ENCODE measurements around the gene CCR6. TPM values are rescaled to one million over a fixed set of nuclear protein-coding genes. Genes with fewer than 3 reads are reported as not detected.
"Not testable (repeated sequence)": the region's sequence is repeated elsewhere in the genome, so short reads cannot be mapped to it uniquely, and the experiment has no call there.

CCR6 gene
- 1 to 10 TPM; 1.7 to 8.8 (median 5.1) TPM for total RNA-seq

DNA sequence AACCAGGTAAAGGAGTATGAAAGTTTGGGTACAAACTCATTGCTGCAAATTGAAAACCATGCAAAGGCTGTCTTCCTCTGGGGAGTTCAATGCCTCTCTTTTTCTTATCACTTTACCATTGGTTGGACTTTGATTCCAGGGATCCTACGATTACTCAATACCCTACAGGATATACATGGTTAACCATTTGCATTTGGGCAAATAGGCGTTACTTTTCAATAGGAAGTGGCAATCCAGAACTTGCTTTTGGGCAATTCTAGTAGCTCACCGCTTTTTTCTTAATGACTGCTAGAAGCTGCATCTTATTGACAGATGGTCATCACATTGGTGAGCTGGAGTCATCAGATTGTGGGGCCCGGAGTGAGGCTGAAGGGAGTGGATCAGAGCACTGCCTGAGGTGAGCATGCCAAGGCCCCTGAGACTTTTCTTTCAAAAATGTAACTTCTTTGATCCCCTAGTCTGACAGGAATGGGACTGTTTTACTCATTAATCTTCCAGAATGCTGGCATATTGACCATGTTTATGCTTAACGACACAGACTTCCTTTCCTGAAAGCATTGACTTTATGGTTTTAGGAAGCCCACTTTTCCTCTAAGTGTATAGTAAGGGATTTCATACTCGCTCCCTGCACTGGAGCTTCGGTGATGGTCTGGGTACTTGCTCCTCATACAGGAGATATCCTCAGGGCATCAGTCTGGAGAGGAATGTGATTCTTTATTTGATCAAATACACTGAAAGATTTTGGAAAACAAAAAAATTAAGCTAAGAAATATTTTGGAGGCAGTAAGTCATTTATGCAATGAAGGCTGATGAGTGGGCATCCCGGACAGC, at the start of gene CCR6:
CCR6 (plus strand) TSS at position 270 of the 831 bp plus-strand sequence. CDS start 13,039 bp downstream, outside the sequence.
- Mint-ChIP-seq H3K9me3 (no peaks in the 10 kb centered on the region), H3K4me3 (peak within 1 kb of the TSS; percentile 62), H3K4me1 (ENCODE audit: low read depth) (peaks cover 63% of the 10 kb centered on the region), H3K36me3 (ENCODE audit: insufficient read depth) (peaks cover under 1% of the 10 kb centered on the region), H3K27me3 (ENCODE audit: low read depth) (no peaks in the 10 kb centered on the region)
- DNase-seq (no peak), ATAC-seq (no peak)

DNA sequence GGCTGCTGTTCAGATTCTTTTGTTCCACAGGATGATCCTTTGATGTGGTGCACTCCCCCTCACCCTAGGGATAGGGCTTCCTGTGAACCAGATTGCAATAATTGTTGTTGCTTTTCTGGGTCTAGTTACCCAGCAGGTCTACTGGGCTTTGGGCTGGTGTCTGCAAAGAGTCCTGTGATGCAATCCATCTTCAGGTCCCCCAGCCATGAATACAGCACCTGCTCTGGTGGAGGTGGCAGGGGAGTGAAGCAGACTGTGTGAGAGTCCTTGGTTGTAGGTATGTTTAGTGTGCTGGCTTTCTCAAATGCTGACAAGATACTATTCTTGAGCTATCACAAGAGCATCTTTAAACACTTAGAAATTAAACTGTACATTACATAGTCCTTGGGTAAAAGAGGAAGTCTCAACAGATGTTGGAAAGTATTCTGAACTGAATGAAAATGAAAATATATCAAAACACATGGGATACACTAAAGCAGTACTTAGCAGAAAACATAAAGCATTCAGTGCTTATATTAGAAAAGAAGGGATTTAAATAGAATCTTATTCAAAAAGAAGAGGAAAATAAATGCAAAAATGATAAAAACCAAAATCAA, 49.1 kb upstream of the CCR6 start:
- Mint-ChIP-seq H3K4me1 (ENCODE audit: low read depth) (peaks cover 14% of the 10 kb centered on the region), H3K27me3 (ENCODE audit: low read depth) (peaks cover 2% of the 10 kb centered on the region), H3K36me3 (ENCODE audit: insufficient read depth) (peaks cover 5% of the 10 kb centered on the region), H3K4me3 (no peak overlapping the region), H3K9me3 (peaks cover 19% of the 10 kb centered on the region)
- ATAC-seq (no peak), DNase-seq (no peak)

- H3K9me3 Mint-ChIP-seq = peaks cover 1% of the 10 kb centered on the region
- H3K36me3 Mint-ChIP-seq (ENCODE audit: insufficient read depth) = no peaks in the 10 kb centered on the region
- no peak overlapping the region for H3K4me3 Mint-ChIP-seq
- ATAC-seq (no peak), DNase-seq (no peak)
- H3K27me3 Mint-ChIP-seq (ENCODE audit: low read depth) = no peaks in the 10 kb centered on the region
- peaks cover 32% of the 10 kb centered on the region for H3K4me1 Mint-ChIP-seq (ENCODE audit: low read depth)
These were observed 45.5 kb upstream of the CCR6 start for GRCh38 chr6:167077241-167077932.

DNA sequence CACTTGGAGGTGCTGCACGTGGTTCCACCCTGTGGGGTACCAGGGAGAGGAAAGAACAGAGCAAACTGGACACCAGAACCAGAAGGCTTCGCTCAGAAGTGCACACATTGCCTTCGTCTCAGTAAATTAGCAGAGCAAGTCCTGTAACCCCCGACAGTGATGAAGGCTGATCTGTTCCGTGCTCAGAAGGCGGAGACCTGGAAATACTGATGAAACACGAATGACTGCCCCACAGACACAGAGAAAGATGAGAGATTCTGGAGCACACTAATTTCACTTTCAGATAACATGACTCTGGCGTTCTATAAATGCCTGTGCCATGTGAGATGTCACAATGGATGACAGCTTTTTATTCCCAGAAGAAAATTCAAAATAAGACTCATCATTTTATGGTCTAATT, 44.2 kb upstream of the CCR6 start:
- Mint-ChIP-seq H3K9me3 (no peaks in the 10 kb centered on the region), H3K4me1 (ENCODE audit: low read depth) (peaks cover 27% of the 10 kb centered on the region), H3K4me3 (no peak overlapping the region), H3K36me3 (ENCODE audit: insufficient read depth) (no peaks in the 10 kb centered on the region), H3K27me3 (ENCODE audit: low read depth) (no peaks in the 10 kb centered on the region)
- DNase-seq = no peak
- ATAC-seq = peak; percentile 47 to 49

- DNase-seq (peak; percentile 39), ATAC-seq (peak; percentile 93 to 94)
- peak overlapping the region; percentile 27 for H3K4me3 Mint-ChIP-seq
- H3K36me3 Mint-ChIP-seq (ENCODE audit: insufficient read depth) = no peaks in the 10 kb centered on the region
- H3K4me1 Mint-ChIP-seq (ENCODE audit: low read depth) = peaks cover 26% of the 10 kb centered on the region
- no peaks in the 10 kb centered on the region for H3K27me3 Mint-ChIP-seq (ENCODE audit: low read depth)
- no peaks in the 10 kb centered on the region for H3K9me3 Mint-ChIP-seq
These were observed 43.0 kb upstream of the CCR6 start for GRCh38 chr6:167079853-167080297.

GRCh38 chr6:167087857-167088354, 35.0 kb upstream of the CCR6 start:
- Mint-ChIP-seq H3K4me3 (no peak overlapping the region), H3K36me3 (ENCODE audit: insufficient read depth) (peaks cover 3% of the 10 kb centered on the region), H3K9me3 (peaks cover 14% of the 10 kb centered on the region), H3K27me3 (ENCODE audit: low read depth) (no peaks in the 10 kb centered on the region), H3K4me1 (ENCODE audit: low read depth) (peaks cover 31% of the 10 kb centered on the region)
- no peak for ATAC-seq
- DNase-seq = no peak

DNA sequence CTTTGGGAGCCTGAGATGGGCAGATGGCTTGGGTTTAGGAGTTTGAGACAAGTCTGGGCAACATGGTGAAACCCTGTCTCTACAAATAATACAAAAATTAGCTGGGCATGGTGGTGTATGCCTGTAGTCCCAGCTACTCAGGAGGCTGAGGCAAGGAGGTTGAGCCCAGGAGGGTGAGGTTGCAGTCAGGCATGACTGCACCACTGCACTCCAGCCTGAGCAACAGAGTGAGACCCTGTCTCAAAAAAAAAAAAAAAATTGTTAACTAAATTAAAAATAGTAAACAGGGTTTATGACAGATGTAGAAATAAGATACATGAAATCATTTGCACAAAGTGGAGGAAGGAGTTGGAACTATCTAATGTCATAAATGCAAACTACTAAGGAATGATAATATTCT, 34.2 kb upstream of the CCR6 start:
- not testable (repeated sequence) for DNase-seq; H3K36me3 Mint-ChIP-seq (ENCODE audit: insufficient read depth); H3K27me3 Mint-ChIP-seq (ENCODE audit: low read depth); H3K4me3 Mint-ChIP-seq; ATAC-seq
- peaks cover 14% of the 10 kb centered on the region for H3K9me3 Mint-ChIP-seq
- H3K4me1 Mint-ChIP-seq (ENCODE audit: low read depth) = peaks cover 39% of the 10 kb centered on the region

DNA sequence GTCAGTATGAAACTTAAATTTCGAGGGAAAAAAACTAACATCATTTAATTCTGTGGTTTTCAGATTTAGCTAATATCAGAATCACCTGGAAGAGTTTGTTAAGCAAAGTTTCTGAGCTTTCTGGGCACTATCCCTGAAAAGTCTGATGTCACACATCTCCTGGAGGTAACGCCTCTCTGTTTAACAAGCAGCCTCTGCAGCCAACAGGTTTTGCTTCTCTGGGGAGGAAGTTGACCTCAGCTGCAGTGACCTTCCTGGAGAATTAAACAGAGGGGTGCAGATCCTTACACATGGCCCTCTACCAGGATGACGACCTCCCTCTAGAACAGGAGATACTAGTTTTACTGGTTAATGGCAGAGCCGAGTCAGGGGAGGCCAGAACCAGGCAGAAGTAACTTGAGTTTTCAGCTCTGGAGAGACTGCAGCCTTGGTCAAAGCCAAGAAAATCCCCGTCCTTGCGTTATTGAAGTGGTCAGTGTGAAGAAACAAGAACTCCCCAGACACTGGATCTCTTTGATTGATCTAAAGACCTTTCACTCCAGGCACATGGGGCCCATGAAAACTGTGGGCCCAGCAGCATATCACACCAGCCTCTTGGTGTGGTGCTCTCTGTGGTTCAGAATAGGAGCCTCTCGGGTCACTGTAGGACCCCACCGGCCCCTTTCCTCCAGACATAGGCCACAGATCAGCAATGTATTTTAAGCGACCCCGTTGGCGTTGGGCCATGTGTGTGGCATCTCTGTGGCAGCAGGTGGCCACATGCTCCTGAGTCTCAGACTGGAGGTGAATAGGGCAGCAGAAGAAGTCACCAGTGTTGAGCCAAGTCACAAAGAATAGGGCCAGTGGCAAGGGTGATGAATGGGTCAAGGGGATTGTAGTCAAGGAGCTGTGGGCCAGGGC, 33.4 kb upstream of the CCR6 start:
- Mint-ChIP-seq H3K4me3 (no peak overlapping the region), H3K4me1 (ENCODE audit: low read depth) (peaks cover 47% of the 10 kb centered on the region), H3K36me3 (ENCODE audit: insufficient read depth) (peaks cover 3% of the 10 kb centered on the region), H3K27me3 (ENCODE audit: low read depth) (no peaks in the 10 kb centered on the region), H3K9me3 (peaks cover 14% of the 10 kb centered on the region)
- DNase-seq (no peak), ATAC-seq (no peak)

GRCh38 chr6:167090171-167090570, 32.7 kb upstream of the CCR6 start:
- H3K4me3 Mint-ChIP-seq = no peak overlapping the region
- ATAC-seq (no peak), DNase-seq (no peak)
- H3K9me3 Mint-ChIP-seq = peaks cover 14% of the 10 kb centered on the region
- H3K27me3 Mint-ChIP-seq (ENCODE audit: low read depth) = no peaks in the 10 kb centered on the region
- H3K36me3 Mint-ChIP-seq (ENCODE audit: insufficient read depth) = peaks cover 3% of the 10 kb centered on the region
- peaks cover 53% of the 10 kb centered on the region for H3K4me1 Mint-ChIP-seq (ENCODE audit: low read depth)

- peaks cover 61% of the 10 kb centered on the region for H3K4me1 Mint-ChIP-seq (ENCODE audit: low read depth)
These were observed 31.7 kb upstream of the CCR6 start for GRCh38 chr6:167091026-167091804.

DNA sequence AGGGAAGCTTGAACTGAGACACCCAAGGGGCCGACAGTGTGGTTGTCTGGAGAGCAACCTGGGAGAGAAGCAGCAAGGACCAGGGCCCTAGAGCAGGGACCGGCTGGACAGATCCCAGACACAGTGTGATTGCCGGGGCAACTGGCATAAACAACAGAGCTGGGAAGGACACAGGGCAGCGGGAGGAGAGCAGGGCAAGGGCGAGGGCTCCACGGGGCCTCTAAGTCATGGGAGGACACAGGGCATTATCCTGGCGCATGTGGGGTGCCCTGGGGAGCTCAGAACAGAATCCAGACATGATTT, 31.1 kb upstream of the CCR6 start:
- peaks cover 61% of the 10 kb centered on the region for H3K4me1 Mint-ChIP-seq (ENCODE audit: low read depth)

More at GRCh38 chr6:167091026-167091804, 31.7 kb upstream of the CCR6 start:
- Mint-ChIP-seq H3K36me3 (ENCODE audit: insufficient read depth) (peaks cover 3% of the 10 kb centered on the region), H3K27me3 (ENCODE audit: low read depth) (no peaks in the 10 kb centered on the region), H3K4me3 (peak overlapping the region; percentile 37), H3K9me3 (peaks cover 14% of the 10 kb centered on the region)
- DNase-seq = no peak
- ATAC-seq = no peak

GRCh38 chr6:167092672-167093339, 30.1 kb upstream of the CCR6 start:
- Mint-ChIP-seq H3K27me3 (ENCODE audit: low read depth) (no peaks in the 10 kb centered on the region), H3K4me3 (peak overlapping the region; percentile 61), H3K36me3 (ENCODE audit: insufficient read depth) (no peaks in the 10 kb centered on the region), H3K4me1 (ENCODE audit: low read depth) (peaks cover 65% of the 10 kb centered on the region), H3K9me3 (peaks cover 4% of the 10 kb centered on the region)
- no peak for ATAC-seq
- DNase-seq = no peak

More for the DNA sequence above, 31.1 kb upstream of the CCR6 start:
- DNase-seq (no peak), ATAC-seq (no peak)
- H3K27me3 Mint-ChIP-seq (ENCODE audit: low read depth) = no peaks in the 10 kb centered on the region
- peak overlapping the region; percentile 37 for H3K4me3 Mint-ChIP-seq
- H3K9me3 Mint-ChIP-seq = peaks cover 12% of the 10 kb centered on the region
- peaks cover 3% of the 10 kb centered on the region for H3K36me3 Mint-ChIP-seq (ENCODE audit: insufficient read depth)
